DMS79 treated with DMSO at 0.1 percent for 48 hours (cell line): ENCODE results near the gene BACE1.
A peak's percentile ranks its signal among the peaks of the same experiment; 100 is the strongest.
"Not testable (repeated sequence)": the region's sequence is repeated elsewhere in the genome, so short reads cannot be mapped to it uniquely, and the experiment has no call there.

ENCODE experiments used
- DNase-seq: peaks from one replicate; lab custom pipeline; 2025; lab: John Stamatoyannopoulos, UW

BACE1 gene

GRCh38 chr11:117316197-117316961 lies at the start of gene BACE1:
Gene BACE1, minus strand, starts transcription at chr11:117316256. Its CDS starts 461 bp downstream, at chr11:117315795.
- peak; percentile 83 for DNase-seq

GRCh38 chr11:117361432-117361831 lies 45.4 kb upstream of the BACE1 start:
- DNase-seq, result no peak

GRCh38 chr11:117356126-117356890 lies 40.3 kb upstream of the BACE1 start:
- no peak for DNase-seq

GRCh38 chr11:117354550-117354949 lies 38.5 kb upstream of the BACE1 start:
- DNase-seq, result no peak

GRCh38 chr11:117345039-117345438 lies 29.0 kb upstream of the BACE1 start:
- no peak for DNase-seq

GRCh38 chr11:117337076-117337475 lies 21.0 kb upstream of the BACE1 start:
- no peak for DNase-seq

GRCh38 chr11:117335399-117335798 lies 19.3 kb upstream of the BACE1 start:
- no peak for DNase-seq

GRCh38 chr11:117334896-117335295 lies 18.8 kb upstream of the BACE1 start:
- no peak for DNase-seq

- no peak for DNase-seq
These were observed 17.9 kb upstream of the BACE1 start for GRCh38 chr11:117333917-117334316.

GRCh38 chr11:117332843-117333242 lies 16.8 kb upstream of the BACE1 start:
- no peak for DNase-seq

GRCh38 chr11:117328375-117329010 lies 12.4 kb upstream of the BACE1 start:
- peak; percentile 59 for DNase-seq

GRCh38 chr11:117327567-117328374 lies 11.7 kb upstream of the BACE1 start, which contains the start of gene CEP164:
Gene CEP164, plus strand, starts transcription at chr11:117327854. Its CDS starts 10,733 bp downstream, at chr11:117338587.
- DNase-seq, result peak; percentile 98

GRCh38 chr11:117327255-117327566 lies 11.2 kb upstream of the BACE1 start:
- not testable (repeated sequence) for DNase-seq

GRCh38 chr11:117319214-117319840 lies 3.3 kb upstream of the BACE1 start:
- no peak for DNase-seq

- DNase-seq, result no peak
These were observed 2.7 kb upstream of the BACE1 start for GRCh38 chr11:117318738-117319137.

- DNase-seq, result no peak
These were observed 515 bp downstream of the BACE1 start for GRCh38 chr11:117315285-117316196.

GRCh38 chr11:117314840-117315239 lies 1.2 kb downstream of the BACE1 start:
- no peak for DNase-seq

GRCh38 chr11:117313828-117314768 lies 2.0 kb downstream of the BACE1 start:
- DNase-seq, result no peak

GRCh38 chr11:117313091-117313490 lies 3.0 kb downstream of the BACE1 start:
- DNase-seq, result no peak
